ENCODE results near the gene NTRK2.

DNA sequence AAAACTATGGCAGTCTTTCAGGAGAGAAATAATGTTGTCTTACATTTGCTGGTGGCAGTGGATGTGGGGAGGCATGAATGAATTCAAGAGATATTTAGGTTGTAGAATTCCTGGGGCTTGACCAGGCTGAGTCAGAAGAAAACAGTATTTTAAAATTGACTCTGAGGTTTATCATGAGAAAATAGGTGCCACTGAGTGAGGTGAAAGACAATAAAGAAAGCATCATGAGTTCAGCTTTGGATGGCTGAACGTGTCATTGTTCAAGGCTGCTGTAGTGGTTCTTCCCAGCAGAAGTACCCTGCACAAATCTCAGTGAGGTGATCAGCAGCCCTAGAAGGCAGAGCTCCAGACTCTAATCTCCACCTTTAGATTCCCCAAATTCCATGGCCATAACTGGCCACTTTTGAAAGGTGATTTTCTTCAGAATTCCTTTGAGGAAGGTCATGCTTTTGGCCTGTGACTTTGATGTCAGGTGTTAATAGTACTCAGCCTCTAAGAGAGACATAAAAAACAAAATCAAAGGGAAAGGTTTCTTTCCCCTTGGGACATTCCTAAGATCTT is 395.4 kb downstream of the NTRK2 start:
- TF ChIP-seq, protein P1, sequence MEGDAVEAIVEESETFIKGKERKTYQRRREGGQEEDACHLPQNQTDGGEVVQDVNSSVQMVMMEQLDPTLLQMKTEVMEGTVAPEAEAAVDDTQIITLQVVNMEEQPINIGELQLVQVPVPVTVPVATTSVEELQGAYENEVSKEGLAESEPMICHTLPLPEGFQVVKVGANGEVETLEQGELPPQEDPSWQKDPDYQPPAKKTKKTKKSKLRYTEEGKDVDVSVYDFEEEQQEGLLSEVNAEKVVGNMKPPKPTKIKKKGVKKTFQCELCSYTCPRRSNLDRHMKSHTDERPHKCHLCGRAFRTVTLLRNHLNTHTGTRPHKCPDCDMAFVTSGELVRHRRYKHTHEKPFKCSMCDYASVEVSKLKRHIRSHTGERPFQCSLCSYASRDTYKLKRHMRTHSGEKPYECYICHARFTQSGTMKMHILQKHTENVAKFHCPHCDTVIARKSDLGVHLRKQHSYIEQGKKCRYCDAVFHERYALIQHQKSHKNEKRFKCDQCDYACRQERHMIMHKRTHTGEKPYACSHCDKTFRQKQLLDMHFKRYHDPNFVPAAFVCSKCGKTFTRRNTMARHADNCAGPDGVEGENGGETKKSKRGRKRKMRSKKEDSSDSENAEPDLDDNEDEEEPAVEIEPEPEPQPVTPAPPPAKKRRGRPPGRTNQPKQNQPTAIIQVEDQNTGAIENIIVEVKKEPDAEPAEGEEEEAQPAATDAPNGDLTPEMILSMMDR (IDR thresholded peaks at IDR 0.05): no peak
- no peak for TF ChIP-seq EZH2 (IDR thresholded peaks at IDR 0.05)

Data from neural progenitor cell (in vitro differentiated cells).